Bronchial epithelial cell (primary cell): ENCODE data around the gene IQSEC3. TPM values are rescaled to one million over a fixed set of nuclear protein-coding genes. Genes with fewer than 3 reads are reported as not detected.
"Not testable (repeated sequence)": the region's sequence is repeated elsewhere in the genome, so short reads cannot be mapped to it uniquely, and the experiment has no call there.

Source experiments
- DNase-seq: peaks from one replicate; pipeline ENCODE4 v3.0.0-alpha.2; 2010; ENCODE audit warnings: low read depth
- FAIRE-seq: peaks from 2 replicates; lab custom pipeline; 2011; peaks lifted over from hg19 to GRCh38; lab: Jason Lieb, UNC
- H3K27me3 ChIP-seq: 2 replicates; pipeline ENCODE4 v1.5.1; 2011; ENCODE audit warnings: low read length; ENCODE audit not compliant: control insufficient read depth, insufficient read depth
- H3K36me3 ChIP-seq: 2 replicates; pipeline ENCODE4 v1.5.1; 2011; ENCODE audit warnings: low read length; ENCODE audit not compliant: control insufficient read depth, insufficient read depth
- H3K4me3 ChIP-seq: 2 replicates; pipeline ENCODE4 v1.5.1; 2011; ENCODE audit warnings: mild to moderate bottlenecking, low read depth, low read length, control low read depth
- CTCF ChIP-seq: IDR thresholded peaks from 2 replicates; pipeline ENCODE4 v1.5.1; 2011; ENCODE audit warnings: mild to moderate bottlenecking, moderate library complexity, low read length, control low read depth, inconsistent platforms; ENCODE audit not compliant: insufficient read depth, severe bottlenecking
- total RNA-seq: library from RNA; depleted of rRNA; stranded (reverse); fragments of >200 nt; gene quantifications from 2 replicates; pipeline ENCODE4 v1.2.1, GENCODE V29; 2014

IQSEC3 gene
- total RNA-seq, result not detected in 2 replicates

- H3K27me3 ChIP-seq, DNase-seq, H3K4me3 ChIP-seq, H3K36me3 ChIP-seq, FAIRE-seq: not testable (repeated sequence)
Measured at GRCh38 chr12:66428-66781, at the start of gene IQSEC3. Gene IQSEC3, plus strand, starts transcription at chr12:66767. Its CDS starts 116 bp downstream, at chr12:66883.

DNA sequence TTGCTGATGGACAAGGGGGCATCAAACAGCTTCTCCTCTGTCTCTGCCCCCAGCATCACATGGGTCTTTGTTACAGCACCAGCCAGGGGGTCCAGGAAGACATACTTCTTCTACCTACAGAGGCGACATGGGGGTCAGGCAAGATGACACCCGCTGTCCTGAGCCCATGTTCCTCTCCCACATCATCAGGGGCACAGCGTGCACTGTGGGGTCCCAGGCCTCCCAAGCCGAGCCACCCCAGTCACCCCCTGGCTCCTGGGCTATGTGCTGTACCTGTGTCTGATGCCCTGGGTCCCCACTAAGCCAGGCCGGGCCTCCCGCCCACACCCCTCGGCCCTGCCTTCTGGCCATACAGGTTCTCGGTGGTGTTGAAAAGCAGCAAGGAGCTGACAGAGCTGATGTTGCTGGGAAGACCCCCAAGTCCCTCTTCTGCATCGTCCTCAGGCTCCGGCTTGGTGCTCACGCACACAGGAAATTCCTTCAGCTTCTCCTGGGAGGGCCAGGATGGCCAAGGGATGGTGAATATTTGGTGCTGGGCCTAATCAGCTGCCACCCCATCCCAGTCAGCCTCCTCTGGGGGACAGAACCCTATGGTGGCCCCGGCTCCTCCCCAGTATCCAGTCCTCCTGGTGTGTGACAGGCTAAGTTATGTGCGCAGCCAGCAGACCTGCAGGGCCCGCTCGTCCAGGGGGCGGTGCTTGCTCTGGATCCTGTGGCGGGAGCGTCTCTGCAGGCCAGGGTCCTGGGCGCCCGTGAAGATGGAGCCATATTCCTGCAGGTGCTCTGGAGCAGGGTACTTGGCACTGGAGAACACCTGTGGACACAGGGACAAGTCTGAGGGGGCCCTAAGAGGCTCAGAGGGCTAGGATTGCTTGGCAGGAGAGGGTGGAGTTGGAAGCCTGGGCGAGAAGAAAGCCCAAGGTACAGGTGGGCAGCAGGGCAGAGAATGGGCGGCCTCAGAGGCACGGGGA is 48.9 kb upstream of the IQSEC3 start:
- H3K36me3 ChIP-seq, result peaks cover 12% of the 10 kb centered on the region
- FAIRE-seq, DNase-seq, H3K4me3 ChIP-seq, H3K27me3 ChIP-seq: not testable (repeated sequence)

DNA sequence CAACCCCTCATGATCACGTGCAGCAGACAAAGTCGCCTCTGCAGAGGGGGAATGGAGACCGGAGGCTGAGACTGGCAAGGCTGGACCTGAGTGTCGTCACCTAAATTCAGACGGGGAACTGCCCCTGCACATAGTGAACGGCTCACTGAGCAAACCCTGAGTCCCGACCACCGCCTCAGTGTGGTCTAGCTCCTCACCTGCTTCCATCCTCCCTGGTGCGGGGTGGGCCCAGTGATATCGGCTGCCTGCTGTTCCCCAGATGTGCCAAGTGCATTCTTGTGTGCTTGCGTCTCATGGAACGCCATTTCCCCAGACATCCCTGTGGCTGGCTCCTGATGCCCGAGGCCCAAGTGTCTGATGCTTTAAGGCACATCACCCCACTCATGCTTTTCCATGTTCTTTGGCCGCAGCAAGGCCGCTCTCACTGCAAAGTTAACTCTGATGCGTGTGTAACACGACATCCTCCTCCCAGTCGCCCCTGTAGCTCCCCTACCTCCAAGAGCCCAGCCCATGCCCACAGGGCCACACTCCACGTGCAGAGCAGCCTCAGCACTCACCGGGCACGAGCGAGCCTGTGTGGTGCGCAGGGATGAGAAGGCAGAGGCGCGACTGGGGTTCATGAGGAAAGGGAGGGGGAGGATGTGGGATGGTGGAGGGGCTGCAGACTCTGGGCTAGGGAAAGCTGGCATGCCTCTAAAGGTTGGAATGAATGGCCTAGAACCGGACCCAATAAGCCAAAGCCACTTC is 47.6 kb upstream of the IQSEC3 start:
- not testable (repeated sequence) for H3K4me3 ChIP-seq, DNase-seq, H3K27me3 ChIP-seq, FAIRE-seq
- peaks cover 12% of the 10 kb centered on the region for H3K36me3 ChIP-seq

DNA sequence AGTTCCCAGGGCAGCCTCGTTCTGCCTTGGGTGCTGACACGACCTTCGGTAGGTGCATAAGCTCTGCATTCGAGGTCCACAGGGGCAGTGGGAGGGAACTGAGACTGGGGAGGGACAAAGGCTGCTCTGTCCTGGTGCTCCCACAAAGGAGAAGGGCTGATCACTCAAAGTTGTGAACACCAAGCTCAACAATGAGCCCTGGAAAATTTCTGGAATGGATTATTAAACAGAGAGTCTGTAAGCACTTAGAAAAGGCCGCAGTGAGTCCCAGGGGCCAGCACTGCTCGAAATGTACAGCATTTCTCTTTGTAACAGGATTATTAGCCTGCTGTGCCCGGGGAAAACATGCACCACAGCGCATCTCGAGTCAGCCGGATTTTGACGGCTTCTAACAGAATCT is 46.7 kb upstream of the IQSEC3 start:
- H3K36me3 ChIP-seq, result peaks cover 12% of the 10 kb centered on the region
- not testable (repeated sequence) for H3K4me3 ChIP-seq, FAIRE-seq, H3K27me3 ChIP-seq, DNase-seq

DNA sequence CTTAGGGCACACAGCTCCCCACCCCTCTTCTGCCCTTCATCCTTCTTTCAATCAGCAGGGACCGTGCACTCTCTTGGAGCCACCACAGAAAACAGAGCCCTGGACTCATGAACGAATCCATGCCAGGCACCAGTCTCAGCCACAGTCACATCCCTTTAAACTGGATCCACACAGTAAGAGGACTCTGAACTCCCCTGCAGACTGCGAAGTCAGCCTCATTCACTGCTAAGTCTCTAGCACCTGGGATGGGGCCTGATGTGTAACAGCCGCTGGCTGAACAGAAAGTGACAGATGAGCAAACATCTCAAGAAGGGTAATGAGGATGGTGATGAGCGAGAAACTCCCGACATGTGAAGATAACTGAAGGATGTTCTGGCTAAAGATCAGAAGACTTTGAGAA is 45.8 kb upstream of the IQSEC3 start:
- TF ChIP-seq CTCF, result no peak
- no peak for DNase-seq
- H3K4me3 ChIP-seq, result no peak overlapping the region
- H3K36me3 ChIP-seq, result peaks cover 12% of the 10 kb centered on the region
- no peak for FAIRE-seq
- H3K27me3 ChIP-seq, result no peaks in the 10 kb centered on the region

- FAIRE-seq (peak; percentile 93), DNase-seq (no peak)
- no peaks in the 10 kb centered on the region for H3K27me3 ChIP-seq
- no peak overlapping the region for H3K4me3 ChIP-seq
- no peak for TF ChIP-seq CTCF
- H3K36me3 ChIP-seq, result peaks cover 12% of the 10 kb centered on the region
Measured at GRCh38 chr12:21301-22189, 45.0 kb upstream of the IQSEC3 start.

GRCh38 chr12:22190-22529 is 44.4 kb upstream of the IQSEC3 start:
- peaks cover 12% of the 10 kb centered on the region for H3K36me3 ChIP-seq
- no peak overlapping the region for H3K4me3 ChIP-seq
- no peak for TF ChIP-seq CTCF
- no peaks in the 10 kb centered on the region for H3K27me3 ChIP-seq
- no peak for FAIRE-seq
- no peak for DNase-seq
